ENCODE data around the gene GRIK4.
"Not testable (repeated sequence)": the region's sequence is repeated elsewhere in the genome, so short reads cannot be mapped to it uniquely, and the experiment has no call there.

GRIK4 gene

DNA sequence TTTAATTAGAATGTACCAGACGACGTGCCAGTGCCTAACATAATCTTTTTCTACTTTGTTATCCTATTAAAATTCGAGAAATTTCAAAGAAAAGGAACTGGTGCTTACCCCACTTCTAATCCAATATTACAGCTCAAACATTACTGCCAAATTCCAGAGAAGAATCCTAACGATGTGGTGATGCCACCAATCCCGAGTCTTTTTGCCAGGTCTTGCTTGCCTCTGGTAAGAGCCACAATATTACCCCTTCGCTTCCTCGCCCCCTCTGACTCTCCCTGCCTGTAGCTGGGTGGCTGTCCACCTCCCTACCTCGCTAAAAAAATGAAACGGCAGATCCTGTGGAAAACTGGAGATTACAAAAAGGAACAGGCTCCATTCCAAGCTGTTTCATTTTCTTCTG is 462.9 kb downstream of the GRIK4 start:
- DNase-seq: no peak

DNA sequence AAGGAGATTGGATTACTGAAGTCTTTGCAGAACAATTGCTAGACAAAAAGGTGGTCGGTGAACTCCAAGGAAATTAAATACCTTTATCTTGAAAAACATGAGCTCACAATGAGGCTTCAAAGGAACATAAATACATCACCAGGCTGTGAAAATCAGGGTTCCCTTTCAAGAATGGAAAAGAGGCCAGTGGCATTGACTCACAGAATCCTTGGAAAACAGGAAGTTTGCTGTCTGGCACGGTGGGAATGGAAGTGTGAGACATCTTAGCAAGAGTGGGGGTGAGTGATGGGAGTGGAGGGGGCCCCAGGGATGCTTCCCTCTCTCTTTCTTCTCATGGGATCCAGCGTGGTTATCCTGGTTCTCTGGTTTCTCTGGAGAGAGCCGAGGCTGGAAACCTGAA is 463.4 kb downstream of the GRIK4 start:
- DNase-seq: no peak

DNA sequence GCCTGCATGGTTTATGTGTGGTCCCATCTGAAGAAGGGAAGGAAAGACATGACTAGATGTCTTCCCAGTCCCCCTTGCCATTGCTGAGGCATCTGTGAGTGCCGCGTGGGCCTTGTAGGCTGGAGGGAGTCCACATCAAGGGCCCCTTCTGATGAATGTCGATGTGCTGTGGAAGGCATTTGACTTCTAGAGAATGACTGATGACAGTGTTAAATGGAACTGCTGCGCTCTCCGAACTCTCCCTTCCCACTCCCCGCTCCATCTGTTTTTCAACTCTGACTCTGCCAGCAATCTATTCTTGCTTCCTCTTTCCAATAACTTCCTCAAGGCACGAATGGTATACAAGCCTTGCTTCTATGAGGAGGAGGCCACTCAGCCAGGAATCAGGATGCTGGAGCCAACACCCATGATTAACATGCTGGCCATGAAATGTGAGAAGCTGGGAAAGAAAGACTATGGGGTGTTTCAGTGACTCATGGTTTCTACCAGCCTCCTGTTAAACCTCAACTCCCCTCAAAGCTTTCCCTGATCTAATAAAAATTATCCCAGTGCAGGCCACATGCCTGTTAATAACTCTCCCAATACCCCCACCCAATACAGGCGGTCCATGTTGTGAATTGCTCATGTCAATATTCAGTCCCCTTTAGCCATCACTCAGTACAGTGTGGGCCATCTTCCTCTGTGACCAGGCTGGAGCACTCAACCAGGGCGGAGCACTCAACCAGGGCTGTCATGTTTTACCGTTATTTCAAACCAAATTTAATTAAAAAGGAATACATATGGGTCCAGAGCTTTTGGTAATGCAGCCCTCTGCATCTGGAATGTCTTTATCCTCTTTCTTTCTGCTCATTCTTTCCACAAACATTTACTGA is 466.0 kb downstream of the GRIK4 start:
- no peak for DNase-seq

DNA sequence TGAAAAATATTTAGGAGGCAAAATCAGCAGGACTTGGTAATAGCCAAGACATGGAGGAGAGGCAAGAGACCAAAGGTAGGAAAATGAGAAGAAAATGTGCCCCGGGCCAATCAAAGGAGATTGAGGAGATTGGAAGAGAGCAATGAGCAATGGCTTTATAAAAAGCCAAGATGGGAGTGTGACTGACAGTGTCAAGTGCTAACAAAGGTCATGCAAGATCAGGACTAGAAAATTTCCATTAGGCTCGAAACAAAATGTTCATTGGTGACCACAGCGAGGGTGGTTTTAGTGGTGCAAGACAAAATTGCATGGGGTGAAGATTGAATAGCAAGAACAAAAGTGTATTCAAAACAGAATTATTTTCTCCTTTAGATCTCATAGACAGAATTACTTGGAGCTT is 467.2 kb downstream of the GRIK4 start:
- DNase-seq: no peak

DNA sequence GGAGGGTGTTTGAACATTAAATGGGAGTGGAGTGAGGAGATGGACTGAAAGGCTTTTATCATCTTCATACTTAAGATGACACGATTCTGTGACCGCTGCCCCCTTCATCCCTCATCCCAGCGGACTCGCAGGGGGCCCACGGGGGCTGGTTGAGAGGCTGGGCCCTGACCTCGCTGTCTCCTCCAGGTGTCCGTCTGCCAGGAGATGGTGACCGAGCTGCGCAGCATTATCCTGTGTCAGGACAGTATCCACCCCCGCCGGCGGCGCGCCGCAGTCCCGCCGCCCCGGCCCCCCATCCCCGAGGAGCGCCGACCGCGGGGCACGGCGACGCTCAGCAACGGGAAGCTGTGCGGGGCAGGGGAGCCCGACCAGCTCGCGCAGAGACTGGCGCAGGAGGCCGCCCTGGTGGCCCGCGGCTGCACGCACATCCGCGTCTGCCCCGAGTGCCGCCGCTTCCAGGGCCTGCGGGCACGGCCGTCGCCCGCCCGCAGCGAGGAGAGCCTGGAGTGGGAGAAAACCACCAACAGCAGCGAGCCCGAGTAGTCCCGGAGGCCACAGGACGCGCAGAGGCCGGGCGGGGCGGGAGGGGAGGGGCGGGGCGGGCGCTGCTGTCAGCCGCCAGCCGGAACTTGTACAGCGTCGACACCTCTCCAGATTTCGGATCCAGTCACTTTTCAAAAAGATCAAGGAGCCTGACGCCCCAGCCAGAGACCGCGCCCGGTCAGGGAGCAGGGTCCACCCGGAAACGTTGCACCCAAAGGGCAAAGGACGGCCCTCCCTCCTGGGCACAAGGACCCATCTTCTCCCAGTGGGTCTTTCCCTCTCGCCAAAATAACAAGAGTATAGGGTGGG is 474.4 kb downstream of the GRIK4 start:
- DNase-seq: no peak

DNA sequence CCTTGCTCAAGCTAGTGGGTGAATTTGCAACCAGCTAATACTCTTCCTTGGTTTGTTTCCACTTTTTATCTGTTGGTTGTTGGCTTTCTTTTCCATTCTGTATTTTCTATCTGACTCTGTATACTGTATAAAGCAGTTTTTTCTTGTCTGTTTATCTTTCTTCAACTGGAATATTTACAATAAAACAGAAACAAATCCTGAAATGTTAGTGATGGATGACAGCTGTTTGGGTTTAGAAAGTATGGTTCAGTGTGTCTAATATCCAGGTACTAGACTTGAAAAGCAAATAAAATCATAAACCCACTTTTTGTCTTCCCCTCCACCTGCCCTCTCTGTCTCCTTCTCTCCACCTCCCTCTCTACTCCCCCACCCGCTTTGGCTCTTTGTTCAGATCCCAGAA is 477.1 kb downstream of the GRIK4 start:
- DNase-seq: no peak

DNA sequence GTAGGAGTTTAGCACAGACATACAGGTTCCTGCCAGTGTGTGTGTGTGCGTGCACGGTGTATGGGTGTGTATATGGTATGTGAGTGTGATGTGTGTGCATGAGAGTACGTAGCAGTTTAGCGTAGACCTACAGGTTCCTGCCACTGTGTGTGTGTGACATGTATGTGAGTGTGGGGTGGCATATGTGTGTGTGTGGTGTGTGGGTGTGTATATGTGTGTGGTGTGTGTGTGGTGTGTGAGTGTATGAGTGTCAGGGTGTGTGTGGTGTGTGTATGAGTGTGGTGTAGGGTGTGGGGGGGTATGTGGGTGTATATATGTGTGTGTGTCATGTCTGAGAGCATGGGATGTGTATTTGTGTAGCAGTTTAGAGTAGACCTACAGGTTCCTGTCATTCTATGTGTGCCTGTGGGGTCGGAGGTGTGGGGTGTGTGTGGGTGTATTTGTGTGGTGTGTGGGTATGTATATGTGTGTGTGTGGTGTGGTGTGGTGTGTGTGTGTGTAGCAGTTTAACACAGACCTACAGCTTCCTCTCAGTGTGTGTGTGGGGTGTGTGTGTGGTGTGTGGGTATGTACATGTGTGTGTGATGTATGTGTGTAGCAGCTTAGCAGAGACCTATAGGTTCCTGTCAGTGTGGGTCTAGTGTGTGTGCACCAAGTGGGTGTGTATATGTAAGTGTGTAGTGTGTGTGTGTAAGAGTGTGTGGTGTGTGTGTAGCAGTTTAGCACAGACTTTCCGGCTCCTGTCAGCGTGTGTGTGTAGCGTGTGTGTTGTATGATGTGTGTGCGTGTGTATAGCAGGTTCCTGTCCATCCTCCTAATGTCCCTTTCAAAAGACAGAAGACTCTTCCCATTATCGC is 480.5 kb downstream of the GRIK4 start:
- no peak for DNase-seq

DNA sequence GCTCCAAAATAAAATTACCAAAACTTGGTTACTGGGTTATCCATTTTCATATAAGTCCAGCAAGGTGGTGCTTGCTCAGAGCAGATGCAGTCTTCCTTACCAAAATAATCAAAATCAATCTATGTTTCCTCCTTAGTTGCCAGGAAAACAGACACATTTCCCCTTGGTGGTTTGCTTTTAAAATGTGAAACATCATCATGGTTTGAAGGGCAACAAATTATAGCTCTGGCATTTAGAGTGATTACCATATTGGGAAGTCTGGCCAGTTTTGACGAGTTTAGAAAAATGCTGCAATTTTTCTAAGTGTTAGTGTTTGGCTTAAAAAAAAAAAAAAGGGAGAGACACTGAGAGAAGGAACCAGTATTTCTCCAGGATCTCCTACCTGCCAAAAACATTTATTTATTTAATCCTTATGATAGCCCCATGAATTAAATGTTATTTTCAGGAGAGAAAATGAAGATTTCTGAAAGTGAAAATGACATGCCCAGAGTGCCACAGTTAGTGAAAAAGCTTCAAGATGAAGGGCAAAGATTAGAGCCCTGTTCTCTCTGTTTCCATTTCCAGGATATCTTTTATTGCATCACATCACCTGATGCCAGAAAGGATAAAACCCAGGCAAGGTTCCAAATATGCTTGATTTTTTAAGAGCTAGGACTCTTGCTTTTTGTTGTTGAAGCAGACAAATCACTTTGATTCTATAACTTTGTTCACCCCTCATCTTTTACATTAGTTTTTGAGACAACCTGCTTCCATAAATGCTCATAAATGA is 482.7 kb downstream of the GRIK4 start:
- no peak for DNase-seq

DNA sequence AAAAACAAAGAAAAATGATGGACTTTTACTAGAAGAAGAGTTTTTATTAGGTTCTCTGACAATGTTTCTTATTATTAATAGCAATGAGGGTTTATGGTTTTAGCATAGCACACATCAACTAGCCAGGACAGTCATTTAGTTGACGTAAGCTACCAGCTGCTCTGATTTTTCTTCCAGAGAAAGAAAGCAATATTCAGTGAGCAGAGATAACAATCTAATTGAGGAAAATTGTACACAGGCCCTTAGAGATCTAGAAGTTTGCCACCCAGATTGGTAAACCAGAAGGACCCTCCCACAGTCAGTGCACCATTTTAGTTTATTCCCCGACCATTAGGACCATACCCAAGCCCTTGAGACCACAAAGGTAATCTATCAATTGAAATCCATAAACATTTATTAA is 483.6 kb downstream of the GRIK4 start:
- DNase-seq: no peak

DNA sequence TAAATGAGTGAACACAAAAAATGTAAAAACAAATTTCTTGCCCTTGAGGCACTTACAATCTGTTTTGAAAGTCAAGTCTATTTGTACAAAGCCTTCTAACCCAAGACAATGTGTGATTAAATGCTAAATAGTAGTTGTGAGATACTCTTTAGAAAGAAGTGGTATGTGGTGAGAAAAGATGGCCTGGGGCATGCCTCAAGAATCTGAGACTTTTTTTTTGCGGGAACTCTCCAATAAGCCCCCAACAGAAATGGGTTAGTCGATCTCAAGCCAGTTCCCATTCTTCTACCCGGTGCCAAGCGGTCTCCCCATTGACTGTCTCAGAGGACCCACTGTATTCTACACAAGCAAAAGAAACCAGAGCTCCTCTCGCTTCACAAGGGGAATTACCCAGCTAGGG is 485.4 kb downstream of the GRIK4 start:
- DNase-seq: no peak

DNA sequence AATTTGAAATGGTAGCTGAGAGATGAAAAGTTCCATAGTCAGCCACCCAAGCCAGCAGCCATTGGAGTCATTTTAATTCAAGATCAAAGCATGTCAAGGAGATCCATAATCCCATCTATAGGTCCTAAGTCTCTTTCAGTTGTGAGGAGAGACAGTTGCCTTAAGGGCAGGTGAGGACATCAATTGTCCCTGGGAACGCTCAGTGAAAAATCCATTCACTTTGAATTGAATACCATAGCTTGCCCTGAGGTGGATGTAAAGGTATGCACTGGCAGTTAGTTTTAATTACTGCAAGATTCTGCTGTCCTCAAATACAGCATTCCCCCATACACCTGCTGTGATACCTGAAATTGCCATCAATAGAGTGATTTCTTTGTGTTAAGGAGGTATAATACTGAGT is 487.0 kb downstream of the GRIK4 start:
- DNase-seq: no peak

DNA sequence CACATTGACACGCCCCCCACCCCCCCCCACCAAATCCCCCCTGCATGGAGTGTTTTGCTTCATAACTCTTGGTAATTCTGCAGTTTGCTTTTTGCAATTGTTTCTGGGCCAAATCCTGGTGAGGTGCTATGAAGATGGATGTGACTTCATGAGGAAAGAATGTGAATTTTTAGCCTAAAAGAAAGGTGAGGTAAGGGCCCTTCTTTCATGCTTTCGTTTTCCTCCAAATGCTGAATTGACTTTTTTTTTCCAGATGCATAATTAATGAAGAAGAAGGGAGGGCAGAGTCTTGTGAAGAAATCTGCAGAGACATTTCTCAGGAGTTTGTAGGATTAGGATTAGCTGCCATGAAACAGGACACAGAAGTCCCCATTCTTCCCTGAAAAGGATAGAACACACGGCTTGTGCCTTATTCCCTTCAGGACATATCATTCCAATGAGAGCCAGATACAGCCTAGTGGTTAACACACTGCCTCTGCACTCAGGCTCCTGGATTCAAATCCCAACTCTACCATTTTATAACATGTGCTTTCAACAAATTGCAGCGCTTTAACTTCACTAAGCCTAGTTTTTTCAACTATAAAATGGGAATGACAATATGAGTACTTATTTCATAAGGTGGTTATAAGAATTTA is 492.8 kb downstream of the GRIK4 start:
- DNase-seq: no peak

DNA sequence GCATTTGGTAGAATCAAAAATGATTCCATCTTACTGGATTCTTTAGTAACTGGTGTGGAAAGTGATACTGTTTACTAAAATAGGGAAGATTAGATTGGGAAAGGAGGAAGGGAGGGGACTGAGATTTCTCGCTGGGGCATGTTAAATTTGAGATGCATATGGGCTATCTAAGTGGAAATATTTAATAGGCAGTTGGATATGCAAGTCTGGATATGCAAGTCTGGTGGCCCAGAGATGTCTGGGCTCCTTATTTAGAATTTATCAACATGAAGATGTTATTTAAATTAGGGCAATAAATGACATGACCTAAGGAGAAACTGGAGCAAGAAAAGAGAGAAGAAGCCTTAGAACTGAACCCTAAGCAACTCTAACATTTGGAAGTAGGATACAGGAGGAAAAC is 495.4 kb downstream of the GRIK4 start:
- DNase-seq: no peak

DNA sequence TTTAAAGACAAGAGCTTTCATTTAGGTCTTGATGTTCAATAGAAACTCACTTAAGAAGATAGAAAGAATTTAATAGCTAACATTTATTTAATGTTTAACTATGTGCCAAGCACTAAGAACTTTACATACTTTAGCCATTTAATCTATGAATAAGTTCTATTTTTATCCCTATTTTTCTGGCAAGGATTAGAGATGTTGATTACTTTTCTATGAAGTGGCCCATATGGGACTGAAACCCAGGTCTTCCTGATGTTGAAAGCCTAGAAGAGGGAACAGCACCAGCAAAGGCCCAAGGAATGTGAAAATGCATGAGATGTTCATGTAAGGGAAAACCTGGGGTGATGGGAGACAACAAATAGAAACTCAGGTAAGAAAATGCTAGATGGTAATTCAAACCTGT is 497.0 kb downstream of the GRIK4 start:
- DNase-seq: no peak

DNA sequence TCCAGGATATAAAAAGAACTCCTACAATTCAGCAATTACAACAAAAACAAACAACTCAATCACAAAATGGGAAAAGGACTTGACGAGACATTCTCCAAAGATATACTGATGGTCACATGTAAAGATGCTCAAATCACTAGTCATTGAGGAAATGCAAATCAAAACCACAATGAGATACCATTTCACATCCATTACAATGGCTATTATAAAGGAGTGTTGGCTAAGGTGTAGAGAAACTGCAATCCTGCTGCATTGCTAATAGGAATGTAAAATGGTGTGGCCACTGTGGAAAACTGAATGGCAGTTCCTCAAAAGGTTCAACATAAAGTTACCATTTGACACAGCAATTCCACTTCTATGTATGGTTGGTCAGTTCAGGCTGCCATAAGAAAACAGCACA is 500.5 kb downstream of the GRIK4 start:
- no peak for DNase-seq

DNA sequence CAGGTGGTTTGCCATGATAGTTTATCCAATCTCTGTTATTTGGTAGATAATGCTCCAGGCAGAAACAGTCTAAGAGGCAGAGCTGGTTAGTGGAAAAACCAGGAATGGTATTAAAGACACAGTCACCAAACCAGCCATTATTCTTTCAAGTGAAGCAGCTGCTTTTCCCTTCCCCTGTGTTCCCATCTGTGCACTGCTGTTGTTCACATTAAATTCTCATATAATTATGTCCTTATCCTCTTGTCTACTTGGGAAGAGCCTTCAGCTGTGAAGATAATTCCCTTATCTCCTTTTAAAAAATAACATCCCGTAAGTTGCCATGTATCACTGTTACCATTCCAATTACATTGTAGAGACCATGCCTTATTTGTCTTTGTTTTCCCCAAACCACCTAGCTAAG is 507.2 kb downstream of the GRIK4 start:
- no peak for DNase-seq

DNA sequence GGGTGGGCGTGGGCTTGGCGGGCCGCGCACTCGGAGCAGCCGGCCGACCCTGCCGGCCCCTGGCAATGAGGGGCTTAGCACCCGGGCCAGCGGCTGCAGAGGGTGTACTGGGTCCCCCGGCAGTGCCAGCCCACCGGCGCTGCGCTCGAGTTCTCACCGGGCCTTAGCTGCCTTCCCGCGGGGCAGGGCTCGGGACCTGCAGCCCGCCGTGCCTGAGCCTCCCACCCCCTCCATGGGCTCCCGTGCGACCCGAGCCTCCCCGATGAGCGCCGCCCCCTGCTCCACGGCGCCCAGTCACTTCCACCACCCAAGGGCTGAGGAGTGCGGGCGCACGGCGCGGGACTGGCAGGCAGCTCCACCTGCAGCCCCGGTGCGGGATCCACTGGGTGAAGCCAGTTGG is 510.2 kb downstream of the GRIK4 start:
- DNase-seq: not testable (repeated sequence)

DNA sequence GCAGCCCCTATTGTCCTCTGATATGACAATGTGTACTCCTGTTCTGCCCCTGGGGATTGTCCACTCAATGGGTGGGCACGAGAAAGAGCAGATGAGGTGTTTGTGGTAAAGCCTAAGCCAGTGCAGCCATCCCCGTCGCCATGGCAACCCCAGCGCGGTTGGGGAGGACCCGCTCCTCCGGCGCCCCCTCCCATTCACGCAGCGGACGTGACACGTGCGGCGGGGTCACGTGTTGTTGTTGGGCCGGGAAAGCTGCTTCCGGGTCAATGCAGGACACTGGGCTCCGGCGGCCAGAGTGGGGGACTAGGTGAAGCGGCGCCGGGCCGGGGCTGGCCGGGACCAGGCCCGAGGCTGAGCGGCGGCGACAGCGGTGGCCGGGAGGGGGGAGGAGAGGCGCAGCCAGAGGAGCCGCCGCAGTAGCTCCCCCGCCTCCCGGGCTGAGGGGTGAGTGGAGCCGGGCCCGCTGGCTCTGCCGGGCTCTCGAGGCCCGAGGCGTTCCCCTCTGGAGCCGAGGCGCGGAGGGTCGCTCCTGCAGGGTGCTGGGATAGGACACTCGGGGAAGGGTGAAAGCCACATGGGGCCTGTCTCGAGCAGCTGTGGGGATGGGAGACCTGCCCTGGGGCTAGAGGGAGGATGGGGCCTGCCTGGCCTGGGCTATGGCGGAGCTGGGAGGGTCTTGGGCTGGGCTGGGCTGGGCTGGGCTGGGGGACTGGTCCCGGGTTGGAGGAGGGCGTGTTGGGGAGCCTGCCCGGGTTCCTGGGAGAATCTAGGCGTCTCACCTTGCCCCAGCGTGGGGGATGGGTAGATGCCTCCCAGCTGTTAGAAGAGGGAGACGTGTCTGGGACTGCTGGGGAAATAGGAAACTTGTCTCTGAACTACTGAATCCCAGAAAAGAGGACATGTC is 512.6 kb downstream of the GRIK4 start, which contains the start of gene TBCEL:
TSS of gene TBCEL (plus strand) at position 255 of the 904 bp plus-strand sequence. CDS start 21,589 bp downstream, outside the sequence.
- peak; percentile 43 for DNase-seq

DNA sequence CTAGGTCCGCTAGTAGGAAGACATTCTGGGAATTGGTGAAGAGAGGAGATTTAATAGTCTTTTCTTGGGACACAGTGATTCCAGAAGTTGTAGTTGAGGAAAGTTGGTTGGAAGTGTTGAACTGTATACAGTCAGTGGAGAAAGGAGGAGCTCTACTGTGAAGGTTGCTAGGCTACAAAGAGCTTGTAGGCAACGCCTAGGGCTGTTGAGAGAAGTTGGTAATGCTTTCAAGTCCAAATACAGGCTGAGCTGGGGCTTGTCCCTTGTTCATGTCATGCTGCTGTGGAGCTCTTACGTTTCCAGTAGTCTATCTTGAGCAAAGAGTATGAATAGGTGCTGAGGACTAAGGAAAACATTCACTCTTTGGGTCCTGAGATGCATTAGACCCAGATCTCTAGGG is 513.4 kb downstream of the GRIK4 start:
- no peak for DNase-seq

DNA sequence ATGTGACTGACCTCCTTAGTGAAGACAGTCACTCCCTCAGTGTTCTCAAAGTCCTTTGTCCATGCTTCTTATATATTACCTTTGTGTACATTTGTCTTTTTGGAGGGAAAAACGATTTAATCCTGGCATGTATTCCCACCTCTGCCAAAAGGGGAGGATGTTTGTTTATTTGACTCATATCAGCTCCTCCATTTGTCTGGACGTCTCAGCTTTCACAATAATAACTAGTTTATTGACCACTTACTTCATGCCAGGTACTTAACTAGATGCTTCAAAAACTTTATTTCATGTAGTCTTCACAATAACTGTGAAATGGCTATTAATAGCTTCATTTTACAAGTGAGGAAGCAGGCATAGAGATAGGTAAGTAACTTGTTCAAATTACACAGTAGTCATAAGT is 517.6 kb downstream of the GRIK4 start:
- no peak for DNase-seq
